ENCODE measurements around the gene VRK3. TPM values are rescaled to one million over a fixed set of nuclear protein-coding genes. Genes with fewer than 3 reads are reported as not detected.
A peak's percentile ranks its signal among the peaks of the same experiment; 100 is the strongest.

Gene VRK3
- total RNA-seq, 3 donors from 2014 or later: 24.2 to 42.0 (median 40.3) TPM

DNA sequence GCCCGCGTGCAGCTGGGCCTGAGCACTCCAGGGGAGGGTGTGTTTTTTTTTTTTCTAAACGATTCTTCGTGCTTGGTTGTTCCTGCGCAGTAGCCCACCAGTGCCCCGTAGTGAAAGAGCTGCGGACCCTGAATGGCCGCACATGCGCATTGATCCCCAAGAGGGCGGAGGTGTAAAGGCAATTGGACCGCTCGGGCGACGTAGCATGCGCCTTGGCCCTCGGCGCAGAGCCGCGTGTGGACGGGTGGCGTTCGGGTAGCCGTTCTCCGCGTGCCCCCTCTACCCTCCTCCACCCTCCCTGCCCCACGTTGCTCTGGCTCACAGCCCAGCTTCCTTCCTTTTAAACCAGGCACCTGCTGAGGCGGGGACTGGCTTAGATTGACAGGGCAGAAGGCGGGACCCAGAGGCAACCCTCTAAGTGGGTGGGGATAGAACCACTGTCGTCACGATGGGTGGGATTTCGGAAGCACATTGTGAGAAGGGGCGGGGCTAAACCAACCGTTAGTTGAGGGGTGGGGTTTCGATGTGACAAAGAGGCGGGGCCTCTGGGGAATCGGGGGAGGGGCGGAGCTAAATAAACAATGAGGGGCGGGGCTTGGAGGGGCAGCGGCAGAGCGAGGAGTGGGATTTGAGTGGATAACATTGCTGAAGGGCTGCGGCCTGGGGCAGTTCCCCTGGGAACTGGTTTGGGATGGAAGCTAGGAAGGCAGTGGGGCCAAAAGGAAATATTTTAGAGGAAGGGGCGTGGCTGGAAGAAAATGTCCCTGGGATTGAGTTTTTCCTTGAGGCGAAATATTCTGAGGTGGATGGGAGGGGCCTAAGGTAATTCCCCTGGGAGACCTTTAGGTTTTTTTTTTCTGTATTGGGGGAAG lies 95.3 kb downstream of the VRK3 start:
- H3K4me3 ChIP-seq: peak overlapping the region; percentile 93 to 97 (median 94)
- no peaks in the 10 kb centered on the region for H3K36me3 ChIP-seq
- DNase-seq (ENCODE audit: low spot score in 2 of 2): peak; percentile 83 to 84
- peaks cover 4 to 11% of the 10 kb centered on the region in 2 donors for H3K4me1 ChIP-seq
- no peaks in the 10 kb centered on the region for H3K27me3 ChIP-seq
- intact Hi-C loops (cut with DNase I; ENCODE audit: low total_unique reads): loop anchor here (1.0 kb wide), 1 partner anchor 16 kb away; no protein-coding TSS in a partner anchor
- H3K27ac ChIP-seq: peak overlapping the region; percentile 89 to 97
- TF ChIP-seq POLR2A (IDR thresholded peaks at IDR 0.05) (no peak), CTCF (IDR thresholded peaks at IDR 0.05) (peak; percentile 10 to 33 (median 32)), POLR2AphosphoS5 (IDR thresholded peaks at IDR 0.05) (peak; percentile 50 to 84 (median 53))
- H3K9me3 ChIP-seq: no peaks in the 10 kb centered on the region

DNA sequence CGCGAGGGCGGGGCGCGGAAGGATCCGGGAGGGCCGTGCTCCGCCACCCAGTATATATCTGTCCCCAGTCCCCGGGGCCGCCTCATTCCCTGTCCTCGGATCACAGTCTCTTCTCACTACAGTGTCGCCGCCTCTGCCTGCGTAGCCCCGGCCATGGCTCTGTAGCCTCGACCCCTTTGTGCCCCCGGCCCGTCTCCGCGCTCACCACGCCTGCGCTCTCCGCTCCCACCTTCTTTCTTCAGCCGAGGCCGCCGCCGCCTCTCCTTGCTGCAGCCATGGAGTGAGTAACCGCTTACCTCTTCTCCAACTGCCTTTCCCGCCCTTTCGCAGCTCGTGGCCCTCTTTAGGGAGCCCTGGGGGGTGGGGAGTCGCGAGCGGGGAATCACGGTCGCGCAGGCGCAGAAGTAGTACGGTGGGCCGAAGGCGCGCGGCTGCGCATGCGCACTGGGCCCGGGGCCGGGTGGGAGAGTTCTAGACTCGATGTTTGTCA lies 96.0 kb downstream of the VRK3 start, which contains the start of the genes ATF5 and NUP62:
Gene ATF5, plus strand, starts transcription at position 85 of the 490 bp plus-strand sequence. CDS start 1,646 bp downstream, outside the sequence.
Gene NUP62, minus strand, starts transcription at position 384 of the 490 bp plus-strand sequence. CDS start 19,697 bp downstream, outside the sequence.
- intact Hi-C loops (cut with DNase I; ENCODE audit: low total_unique reads): no loop called here

DNA sequence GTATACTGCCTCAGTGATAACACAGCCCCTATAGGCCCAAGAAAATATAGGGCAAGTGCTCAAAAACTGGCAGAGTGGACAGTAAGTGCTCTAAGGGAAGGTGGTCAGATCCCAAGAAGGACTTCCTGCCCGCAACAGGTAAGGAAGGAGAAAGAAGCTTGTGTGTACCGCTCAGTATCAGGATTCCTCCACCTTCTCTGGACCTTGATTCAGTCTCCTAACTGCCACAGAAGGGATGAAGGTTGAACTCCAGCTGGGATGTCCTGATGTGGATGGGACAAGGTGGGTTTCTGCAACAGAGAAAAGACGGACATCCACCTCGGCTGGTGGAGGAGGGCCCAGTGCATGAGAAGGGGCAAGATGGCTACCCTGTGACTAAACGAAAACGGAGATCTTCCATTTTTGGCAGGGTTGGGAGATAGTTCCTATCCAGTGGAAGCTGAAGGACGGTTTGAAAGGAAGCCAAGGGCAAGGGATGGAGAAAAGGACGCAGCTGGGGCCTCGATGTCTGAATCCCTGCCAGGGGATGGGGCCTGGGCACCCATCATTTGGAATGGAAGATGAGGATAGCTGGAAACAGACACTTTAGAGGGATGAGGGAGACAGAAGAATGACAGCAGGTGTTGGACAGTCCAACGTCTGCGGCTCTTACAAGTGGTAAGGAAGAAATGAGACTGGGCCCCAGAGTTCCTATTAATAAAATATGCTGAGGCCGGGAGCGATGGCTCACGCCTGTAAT lies 97.5 kb downstream of the VRK3 start:
- Histone ChIP-seq H3K27me3 (no peaks in the 10 kb centered on the region), H3K27ac (no peak overlapping the region), H3K4me1 (peaks cover 4 to 11% of the 10 kb centered on the region in 2 donors), H3K36me3 (no peaks in the 10 kb centered on the region), H3K4me3 (peak overlapping the region in 1 of 3 donors; percentile 94), H3K9me3 (no peaks in the 10 kb centered on the region)
- no peak for TF ChIP-seq POLR2AphosphoS5 (IDR thresholded peaks at IDR 0.05)
- DNase-seq (ENCODE audit: low spot score in 2 of 2): no peak
- intact Hi-C loops (cut with DNase I; ENCODE audit: low total_unique reads): no loop called here

More for the DNA sequence above, 96.0 kb downstream of the VRK3 start, which contains the start of the genes ATF5 and NUP62:
- peak; percentile 77 to 87 for DNase-seq (ENCODE audit: low spot score in 2 of 2)
- Histone ChIP-seq H3K27ac (peak within 1 kb of the TSS; percentile 89 to 97), H3K4me1 (peaks cover 4 to 11% of the 10 kb centered on the region in 2 donors), H3K27me3 (no peaks in the 10 kb centered on the region), H3K4me3 (peak within 1 kb of the TSS; percentile 93 to 97 (median 94)), H3K9me3 (no peaks in the 10 kb centered on the region), H3K36me3 (no peaks in the 10 kb centered on the region)
- TF ChIP-seq POLR2AphosphoS5 (IDR thresholded peaks at IDR 0.05): peak in 1 of 3 donors; percentile 21
- no peak for TF ChIP-seq CTCF (IDR thresholded peaks at IDR 0.05)

DNA sequence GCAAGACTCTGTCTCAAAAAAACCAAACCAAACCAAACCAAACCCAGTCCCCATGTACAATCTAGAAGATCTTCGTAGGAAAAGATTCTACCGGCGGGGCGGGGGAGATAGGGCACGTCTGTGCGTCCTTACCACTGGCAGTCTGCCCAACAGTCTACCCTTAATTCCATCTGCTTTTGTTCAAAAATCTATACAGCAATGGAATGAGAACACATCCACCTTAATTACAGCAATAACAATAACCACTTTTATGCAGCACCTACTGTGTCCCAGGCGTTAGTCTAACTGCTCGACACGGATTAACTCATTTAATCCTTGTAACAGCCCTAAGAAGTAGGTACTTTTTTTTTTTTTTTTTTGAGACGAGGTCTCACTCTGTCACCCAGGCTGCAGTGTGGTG lies 98.7 kb downstream of the VRK3 start:
- no peaks in the 10 kb centered on the region for H3K36me3 ChIP-seq
- H3K4me3 ChIP-seq: no peak overlapping the region
- no peaks in the 10 kb centered on the region for H3K9me3 ChIP-seq
- no peak for DNase-seq (ENCODE audit: low spot score in 2 of 2)
- TF ChIP-seq POLR2A (IDR thresholded peaks at IDR 0.05) (no peak), POLR2AphosphoS5 (IDR thresholded peaks at IDR 0.05) (no peak)
- H3K27me3 ChIP-seq: no peaks in the 10 kb centered on the region
- no peak overlapping the region for H3K27ac ChIP-seq
- intact Hi-C loops (cut with DNase I; ENCODE audit: low total_unique reads): no loop called here
- peaks cover 4 to 11% of the 10 kb centered on the region in 2 donors for H3K4me1 ChIP-seq

Other genes with a start within 250 kb of the VRK3 start
- gene FUZ, start 212.1 kb downstream of the VRK3 start, total RNA-seq: 10 to 100 TPM; 13.0 to 27.4 (median 18.7) TPM
- 10 to 100 TPM; 16.3 to 27.5 (median 20.6) TPM for gene MED25, start 207.1 kb downstream of the VRK3 start, total RNA-seq
- gene PTOV1, start 174.2 kb downstream of the VRK3 start, total RNA-seq: 10 to 100 TPM; 45.1 to 95.0 (median 90.3) TPM
- 10 to 100 TPM; 31.0 to 69.2 (median 57.7) TPM for gene PNKP, start 157.8 kb downstream of the VRK3 start, total RNA-seq
- gene AKT1S1, start 148.0 kb downstream of the VRK3 start, total RNA-seq: 10 to 100 TPM; 11.9 to 13.8 (median 12.5) TPM
- gene TBC1D17, start 147.7 kb downstream of the VRK3 start, total RNA-seq: 10 to 100 TPM; 21.0 to 31.8 (median 30.4) TPM
- 1 to 10 TPM in 1 of 3 donors, under 1 TPM in 2; 0.48 to 2.2 (median 0.66) TPM for gene IL4I1, start 128.5 kb downstream of the VRK3 start, total RNA-seq
- 10 to 100 TPM in 1 of 3 donors, 1 to 10 TPM in 2; 5.9 to 20.0 (median 8.2) TPM for gene ATF5, start 96.2 kb downstream of the VRK3 start, total RNA-seq
- 10 to 100 TPM; 30.9 to 41.0 (median 36.4) TPM for gene NUP62, start 95.9 kb downstream of the VRK3 start, total RNA-seq
- 1 to 10 TPM in 1 of 3 donors, under 1 TPM in 2; 0.59 to 2.2 (median 0.66) TPM for gene SIGLEC11, start 64.2 kb downstream of the VRK3 start, total RNA-seq
- gene ZNF473, start 633 bp upstream of the VRK3 start, total RNA-seq: 10 to 100 TPM in 2 of 3 donors, 1 to 10 TPM in 1; 7.8 to 15.5 (median 12.1) TPM
- not detected for gene IZUMO2, start 137.9 kb upstream of the VRK3 start, total RNA-seq
- 10 to 100 TPM; 16.6 to 24.7 (median 19.3) TPM for gene MYH14, start 178.2 kb upstream of the VRK3 start, total RNA-seq